Activated naive CD4-positive, alpha-beta T cell (primary cell): ENCODE data around the gene MYCL.

ENCODE experiments used
- DNase-seq, 4 experiments: peaks; one replicate each; lab custom pipeline; 2025; lab: John Stamatoyannopoulos, UW

MYCL gene, protein sequence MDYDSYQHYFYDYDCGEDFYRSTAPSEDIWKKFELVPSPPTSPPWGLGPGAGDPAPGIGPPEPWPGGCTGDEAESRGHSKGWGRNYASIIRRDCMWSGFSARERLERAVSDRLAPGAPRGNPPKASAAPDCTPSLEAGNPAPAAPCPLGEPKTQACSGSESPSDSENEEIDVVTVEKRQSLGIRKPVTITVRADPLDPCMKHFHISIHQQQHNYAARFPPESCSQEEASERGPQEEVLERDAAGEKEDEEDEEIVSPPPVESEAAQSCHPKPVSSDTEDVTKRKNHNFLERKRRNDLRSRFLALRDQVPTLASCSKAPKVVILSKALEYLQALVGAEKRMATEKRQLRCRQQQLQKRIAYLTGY

DNA sequence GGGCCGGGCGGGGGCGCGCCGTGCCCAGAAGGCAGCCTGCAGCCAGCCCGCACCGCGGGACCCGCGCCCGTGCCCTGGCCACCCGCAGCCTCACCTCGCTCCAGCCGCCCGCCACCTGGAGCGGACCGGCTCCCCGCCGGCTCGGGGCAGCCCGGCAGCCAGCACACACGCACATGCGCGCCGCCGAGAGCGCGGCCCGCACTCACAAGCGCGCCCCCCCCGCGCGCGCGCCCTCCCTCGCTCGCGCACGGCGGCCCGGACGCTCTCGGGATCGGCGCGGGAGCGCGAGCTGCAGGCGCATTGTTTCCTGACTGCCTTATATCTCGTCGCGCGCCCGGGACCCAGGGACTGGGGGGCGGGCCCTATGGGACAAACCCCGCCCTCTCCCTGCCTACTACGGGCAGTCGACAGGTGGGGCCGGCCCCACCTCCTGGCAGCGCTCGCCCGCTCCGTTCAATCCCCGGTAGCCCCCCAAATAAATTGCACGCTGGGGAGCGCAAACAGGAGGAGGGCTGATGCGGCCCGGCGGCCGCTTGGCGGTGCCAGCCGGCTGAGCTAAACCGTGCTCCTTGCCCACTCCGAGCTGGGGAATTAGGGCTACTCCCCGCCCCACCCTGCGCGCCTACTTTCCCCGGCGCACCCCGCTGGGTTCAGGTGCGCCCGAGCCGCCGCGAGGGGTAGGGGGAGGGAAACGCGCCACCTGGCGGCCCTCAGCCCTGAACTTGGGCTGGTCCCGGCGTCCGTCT, at the start of gene MYCL:
TSS of gene MYCL (minus strand) at position 204 of the 746 bp plus-strand sequence. CDS start 483 bp downstream, outside the sequence.
- DNase-seq = peak; percentile 17 to 62 (median 40)

DNA sequence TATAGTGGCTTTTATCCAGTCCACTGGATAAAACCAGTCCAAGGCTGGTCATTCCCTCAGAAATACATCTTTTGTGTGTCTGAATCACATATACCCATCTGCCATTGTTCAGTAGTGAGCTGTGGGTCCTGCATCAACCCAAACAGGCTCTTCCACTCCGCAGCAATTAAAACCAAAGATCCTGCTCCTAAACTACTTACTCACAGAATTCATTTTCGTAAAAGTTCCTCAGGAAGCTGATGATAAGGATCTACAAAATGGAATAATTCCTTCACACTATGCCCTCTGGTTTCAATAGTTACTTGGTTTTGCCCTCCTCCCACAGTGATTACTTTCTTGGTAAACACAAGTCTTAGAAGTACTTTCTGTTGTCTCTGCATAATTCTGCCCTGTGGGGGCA, 48.2 kb upstream of the MYCL start:
- no peak for DNase-seq

DNA sequence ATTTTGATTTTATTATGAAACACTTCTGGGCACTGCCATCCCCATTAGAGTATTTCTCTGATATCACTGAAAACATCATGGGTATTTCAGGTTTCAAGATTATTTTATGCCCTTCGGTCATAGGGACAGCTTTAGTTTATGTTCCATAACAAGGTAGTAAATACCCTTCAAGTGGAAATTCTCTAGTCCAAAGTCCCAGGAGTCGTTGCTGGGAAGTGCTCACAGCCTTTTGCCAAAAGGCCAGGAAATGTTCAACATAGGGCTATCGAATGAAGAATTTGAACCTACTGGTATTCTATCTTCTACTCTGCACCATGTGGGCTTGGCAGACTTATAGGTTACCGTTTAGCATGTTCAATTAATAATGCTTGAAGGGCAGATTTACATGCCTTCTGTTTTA, 45.5 kb upstream of the MYCL start:
- no peak for DNase-seq

DNA sequence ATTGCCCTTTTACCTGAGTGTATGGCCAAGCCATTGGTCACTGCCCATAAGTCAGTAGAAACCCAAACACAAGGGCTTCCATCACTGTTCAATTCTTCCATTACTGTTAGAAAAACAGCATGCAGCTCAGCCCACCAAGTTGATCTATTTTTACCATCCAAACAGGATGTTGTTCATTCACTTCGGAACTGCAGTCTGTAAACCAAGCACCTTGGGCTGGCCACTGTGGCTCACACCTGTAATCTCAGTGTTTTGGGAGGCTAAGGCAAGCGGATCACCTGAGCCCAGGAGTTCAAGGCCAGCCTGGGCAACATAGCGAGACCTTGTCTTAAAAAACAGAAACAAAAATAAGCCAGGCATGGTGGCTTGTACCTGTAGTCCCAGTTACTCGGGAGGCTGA, 44.5 kb upstream of the MYCL start:
- no peak for DNase-seq

DNA sequence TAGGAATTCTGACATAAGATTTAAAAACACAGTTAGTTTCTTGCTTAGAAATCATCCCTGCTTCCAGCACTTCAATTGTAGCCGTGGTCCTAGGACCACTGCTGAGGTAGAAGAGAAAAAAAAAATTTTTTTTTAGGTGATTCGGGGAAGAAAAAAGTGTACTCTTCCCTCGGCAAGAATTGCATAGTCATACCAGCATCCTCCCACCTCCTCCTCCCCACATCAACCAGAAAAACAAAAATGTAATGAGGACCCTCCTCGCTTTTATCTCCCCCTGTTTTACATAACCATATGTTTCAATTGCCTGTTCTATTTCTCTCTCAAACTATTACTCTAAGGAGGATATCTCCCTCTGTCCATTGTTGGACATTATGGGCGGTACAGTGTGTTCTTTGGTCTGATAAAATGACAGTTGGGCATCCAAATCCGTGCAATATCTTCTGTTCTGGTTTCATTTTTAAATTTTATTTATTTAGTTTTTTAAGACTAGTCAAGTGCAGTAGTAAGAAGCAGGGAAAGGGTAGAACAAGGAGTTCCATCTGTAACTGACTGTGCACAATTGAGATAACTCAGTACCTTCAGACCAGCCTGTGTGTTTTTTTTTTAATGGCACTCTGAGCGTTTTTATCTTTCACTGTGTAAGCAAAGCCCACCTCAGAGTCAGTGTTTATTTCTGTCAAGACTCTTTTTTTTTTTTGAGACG, 42.8 kb upstream of the MYCL start:
- DNase-seq = no peak

DNA sequence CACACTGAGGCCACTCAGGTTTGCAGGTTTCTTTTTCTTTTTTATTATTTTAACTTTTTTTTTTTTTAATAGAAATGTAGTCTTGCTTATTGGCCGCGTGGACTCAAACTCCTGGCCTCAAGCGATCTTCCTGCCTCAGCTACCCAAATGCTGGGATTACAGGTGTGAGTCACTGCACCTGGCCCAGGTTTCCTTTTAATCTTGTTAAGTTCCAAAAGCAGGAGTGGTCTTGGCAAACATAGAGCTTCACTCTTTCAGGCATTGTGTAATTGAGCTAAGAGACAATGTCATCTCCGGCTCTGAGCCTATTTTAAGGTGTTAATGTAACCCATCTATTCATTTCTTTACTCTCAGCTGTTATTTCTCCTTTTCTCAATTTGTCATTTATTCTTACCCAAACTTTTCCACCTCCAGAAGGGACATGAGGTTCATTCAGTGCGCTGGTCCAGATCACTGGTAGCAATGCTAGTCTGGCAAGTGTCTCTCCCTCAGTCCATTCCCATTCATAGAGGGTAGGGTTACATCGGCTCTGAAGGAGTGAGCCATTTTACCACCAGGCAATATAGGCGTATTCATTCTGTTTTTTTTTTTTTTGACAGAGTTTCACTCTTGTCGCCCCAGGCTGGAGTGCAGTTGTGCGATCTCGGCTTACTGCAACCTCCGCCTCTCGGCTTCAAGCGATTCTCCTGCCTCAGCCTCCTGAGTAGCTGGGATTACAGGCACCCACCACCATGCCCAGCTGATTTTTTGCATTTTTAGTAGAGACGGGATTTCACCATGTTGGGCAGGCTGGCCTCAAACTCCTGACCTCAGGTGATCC, 42.0 kb upstream of the MYCL start:
- no peak for DNase-seq

DNA sequence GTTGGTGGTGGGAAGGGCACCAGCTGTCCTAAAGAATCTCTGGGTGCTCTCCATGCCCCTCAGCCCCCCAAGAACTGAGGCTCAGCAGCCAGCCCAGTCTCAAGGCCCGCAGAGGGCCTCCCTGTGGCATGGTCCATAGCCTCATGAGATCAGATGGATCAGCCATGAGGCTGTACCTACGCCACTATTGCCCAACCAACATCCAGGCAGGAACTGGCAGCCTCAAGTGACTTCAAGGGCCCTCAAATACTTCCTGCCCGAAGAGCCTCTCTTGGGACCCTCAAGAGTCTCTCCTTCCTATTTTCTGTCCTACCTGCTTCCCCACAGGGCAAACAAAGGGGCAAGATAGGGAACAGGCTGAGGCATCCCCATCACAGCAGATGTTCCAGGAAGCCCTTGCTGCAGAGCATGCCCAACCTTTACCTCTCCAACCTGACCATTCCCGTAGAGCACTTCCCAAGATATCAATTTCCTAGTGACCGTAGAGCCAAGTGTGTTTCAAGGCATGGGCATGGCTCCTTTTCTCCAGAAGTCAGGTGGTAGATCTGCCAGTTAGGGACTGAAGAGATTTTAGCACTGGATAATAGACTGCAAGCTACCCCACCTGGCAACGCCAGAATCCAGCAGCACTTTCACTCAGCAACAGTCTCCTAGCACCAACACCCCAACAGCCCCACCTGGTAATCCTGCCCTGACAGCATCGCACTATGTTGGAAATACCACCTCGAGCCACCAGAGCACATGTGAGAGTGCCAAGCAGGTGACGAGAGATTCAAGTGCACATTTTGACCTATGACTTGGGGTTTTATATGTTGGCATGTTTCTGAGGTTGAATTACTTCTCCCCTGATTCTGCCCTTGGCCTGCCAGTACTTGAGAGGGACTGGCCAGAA, 39.5 kb upstream of the MYCL start:
- no peak for DNase-seq

DNA sequence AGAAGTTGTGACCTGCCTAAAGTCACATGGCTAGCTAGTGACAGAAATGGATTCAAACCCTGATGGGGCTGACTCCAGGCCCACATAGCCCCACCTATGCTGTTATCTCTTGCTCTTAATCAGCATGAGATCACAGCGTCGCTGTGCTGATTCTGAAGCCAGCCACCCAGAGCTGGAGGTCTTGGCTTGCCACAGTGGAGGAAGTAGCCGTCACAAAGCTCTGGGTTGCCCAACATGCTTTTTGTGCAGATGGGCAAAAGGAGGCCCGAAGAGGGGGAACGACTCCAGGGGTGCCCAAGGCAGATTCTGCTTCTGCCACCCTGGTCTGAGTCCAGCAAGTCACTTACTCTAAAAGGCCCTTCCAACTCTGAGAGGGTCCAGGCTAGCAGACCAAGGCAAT, 38.5 kb upstream of the MYCL start:
- DNase-seq = no peak

DNA sequence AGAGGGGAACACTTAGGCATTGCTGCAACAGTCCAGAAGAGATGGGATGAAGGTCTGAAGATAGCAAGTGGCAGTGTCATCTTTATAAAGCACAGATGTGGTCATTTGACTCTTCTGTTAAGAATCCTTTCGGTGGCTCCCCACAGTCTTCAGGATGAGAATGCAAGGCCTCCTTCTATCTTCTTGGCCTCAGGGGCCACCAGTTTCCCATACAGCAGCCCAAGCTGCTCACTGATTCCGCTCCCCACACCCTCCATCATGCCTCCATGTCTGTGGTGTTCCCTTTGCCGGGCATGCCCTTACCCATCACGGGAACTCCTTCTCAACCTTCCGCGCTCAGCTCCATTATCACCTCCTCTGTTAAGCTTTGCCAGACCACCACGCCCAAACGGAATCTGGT, 37.1 kb upstream of the MYCL start:
- DNase-seq = no peak

DNA sequence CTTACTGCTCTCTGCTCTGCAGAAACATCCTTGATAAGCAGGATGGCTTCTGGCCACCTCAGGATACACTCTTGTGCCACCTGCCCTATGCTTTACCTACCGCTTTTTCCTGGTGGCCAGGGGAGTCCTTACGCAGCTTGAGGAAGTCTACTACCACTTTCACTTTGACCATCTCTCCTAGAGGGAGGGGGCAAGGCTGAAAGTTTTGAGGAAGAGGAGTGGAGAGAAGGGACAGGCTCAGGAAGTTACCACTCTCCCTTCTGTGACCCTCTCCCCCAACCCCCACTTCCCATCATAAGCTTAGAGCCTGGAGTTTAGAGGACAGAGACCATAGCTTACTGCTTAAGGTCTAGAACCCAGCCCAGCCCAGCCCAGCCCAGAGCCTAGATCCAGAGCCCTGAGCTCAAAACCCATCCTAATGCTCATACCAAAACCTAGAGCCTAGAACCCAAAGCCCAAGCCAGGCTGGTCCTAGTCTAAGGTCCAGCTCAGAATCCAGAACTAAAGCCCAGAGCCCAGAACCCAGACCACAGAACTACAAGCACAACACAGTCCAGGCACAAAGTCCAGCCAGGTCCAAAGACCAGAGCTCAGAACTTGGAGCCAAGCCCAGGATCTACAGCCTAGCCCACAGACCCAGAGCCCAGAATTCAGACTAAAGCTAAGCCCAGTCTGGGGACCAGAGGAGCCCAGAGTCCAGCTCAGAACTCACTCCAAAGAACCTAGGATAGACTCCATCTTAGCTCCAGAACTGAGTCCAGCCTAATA, 35.2 kb upstream of the MYCL start:
- no peak for DNase-seq

DNA sequence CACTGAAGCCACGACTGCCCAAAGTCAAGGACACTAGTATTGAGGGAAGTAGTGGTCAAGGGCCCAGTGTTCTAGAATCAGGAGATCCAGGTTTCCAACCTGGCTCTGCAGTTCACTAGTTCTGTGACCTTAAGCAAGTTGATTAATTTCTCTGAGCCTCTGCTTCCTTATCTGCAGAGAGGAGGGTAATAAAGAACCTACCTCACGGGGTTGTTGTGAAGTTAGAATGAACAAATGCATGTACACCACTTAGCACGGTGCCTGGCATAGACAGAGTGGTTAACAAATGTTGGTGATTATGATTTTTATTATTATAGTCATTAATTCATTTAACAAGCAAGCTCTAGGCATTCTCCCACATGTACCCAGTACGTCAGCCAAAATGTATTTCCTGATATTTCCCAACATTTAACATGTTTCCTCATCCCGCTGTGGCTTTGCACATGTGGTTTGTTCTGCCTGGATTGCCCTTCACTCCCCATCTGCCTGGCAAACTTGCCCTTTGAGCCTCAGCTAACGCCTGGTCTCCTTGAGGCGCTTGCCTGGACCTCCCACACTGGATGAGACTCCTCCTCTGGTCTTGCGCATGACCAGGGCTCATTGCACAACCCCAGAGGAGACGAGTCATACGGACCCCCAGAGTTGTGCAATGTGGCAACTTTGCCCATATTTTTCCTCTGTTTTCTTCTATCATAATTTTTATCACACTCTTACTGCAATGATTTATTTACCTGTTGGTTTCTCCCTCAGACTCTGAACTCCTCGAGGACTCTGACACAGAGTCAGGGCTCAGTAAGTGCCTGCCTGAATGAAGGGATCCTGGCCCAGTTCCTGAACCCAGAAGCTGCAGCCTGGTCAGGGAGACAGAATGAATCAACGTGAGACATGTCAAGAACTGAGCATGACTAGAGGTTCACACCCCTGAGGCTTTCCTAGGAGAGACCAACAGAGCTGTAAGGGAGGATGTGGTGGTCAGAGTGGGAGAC, 32.5 kb upstream of the MYCL start:
- DNase-seq = no peak

DNA sequence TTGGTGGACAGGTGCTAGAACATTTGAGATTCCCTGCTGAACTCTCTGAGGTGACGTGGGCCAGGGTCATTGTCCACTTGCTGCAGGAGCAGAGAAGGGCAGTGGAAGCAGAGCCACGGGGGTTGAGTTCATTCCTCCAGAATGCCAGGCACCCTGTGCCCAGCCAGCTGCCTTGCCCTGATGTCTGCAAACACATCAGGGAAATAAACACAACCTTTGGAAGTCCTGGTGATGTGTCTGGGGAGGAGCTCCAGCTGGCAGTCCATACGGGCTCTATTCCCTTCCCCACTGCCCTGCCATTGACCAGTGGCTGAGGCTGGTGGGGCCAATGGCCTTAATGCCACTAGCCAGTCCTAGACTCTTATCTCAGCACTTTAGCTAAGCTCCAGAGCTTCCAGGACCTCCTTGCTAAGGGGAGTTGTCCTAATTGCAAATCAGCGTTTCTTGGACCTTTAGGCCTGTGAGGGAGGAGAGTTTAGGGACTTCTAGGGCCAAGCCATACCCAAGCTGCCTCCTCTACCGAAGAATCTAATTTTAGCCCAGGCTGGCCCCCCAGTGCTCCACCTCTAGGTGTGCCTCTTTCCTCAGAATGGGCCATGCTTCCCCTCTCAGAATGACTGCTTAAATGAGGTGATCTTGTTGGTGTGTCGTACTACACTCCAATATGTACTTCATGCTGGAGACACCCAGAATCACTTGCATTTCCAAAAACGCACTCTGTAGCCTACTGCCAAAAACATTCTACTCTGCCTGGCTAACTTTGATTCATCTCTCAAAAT, 27.3 kb upstream of the MYCL start:
- DNase-seq = no peak

DNA sequence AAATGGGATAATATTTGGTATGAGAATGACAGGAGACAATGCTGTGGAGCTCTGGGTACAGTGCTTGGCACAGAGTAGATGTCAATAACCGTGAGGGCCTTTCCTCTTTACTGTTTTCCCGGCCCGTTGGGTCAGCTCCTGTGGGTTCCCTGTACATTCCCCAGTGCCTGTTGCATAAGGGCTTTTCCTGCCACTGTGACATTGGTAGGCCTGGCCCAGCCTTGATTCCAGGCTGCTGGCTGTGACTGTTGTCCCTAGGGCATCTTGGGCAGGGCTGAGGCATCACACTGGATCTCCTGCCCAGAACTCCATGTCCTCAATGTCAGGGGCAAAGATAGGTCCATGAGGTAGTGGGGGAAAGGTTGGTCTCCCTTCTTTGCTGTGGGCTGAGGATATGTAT, 25.8 kb upstream of the MYCL start:
- no peak for DNase-seq

DNA sequence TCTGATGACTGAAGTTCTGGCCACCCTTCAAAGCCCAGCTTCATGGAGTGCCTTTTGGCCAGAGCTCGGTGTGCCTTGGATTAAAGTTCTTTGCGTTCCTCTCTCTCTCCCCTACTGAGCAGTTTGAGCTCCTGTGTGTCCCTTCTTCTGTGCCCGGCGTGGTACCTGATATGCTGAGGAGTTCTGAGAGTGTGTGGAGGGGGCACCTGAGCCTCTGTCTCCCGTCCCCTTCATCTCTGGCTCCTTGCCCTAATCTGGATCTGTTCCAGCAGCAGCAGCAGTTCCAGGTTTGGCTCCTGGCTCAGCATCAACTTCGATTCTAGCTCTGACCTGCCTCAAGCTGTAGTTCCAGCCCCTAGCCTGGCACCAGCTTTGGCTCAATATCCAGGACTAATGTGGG, 25.1 kb upstream of the MYCL start:
- no peak for DNase-seq

DNA sequence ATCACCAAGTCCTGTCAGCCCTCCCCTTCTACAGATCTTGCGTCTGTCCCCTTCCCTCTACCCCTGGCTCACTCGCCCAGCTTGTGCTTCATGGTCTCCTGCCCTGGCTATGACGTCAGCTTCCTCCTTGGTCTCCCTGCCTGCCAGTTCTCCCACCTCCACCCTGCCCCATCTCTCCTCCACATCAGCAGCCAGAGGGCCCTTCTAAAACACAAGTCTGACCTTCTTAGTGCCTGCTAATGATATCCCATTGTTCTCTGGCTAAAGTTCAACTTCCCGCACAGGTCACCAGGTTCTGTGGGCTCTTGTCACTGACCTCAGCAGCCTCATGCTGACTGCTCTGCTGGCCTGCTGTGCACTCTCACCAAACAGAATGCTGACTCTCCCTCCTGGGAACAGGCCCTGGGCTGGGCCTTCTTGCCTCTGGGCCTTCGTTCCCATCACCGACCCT, 24.7 kb upstream of the MYCL start:
- DNase-seq = no peak

DNA sequence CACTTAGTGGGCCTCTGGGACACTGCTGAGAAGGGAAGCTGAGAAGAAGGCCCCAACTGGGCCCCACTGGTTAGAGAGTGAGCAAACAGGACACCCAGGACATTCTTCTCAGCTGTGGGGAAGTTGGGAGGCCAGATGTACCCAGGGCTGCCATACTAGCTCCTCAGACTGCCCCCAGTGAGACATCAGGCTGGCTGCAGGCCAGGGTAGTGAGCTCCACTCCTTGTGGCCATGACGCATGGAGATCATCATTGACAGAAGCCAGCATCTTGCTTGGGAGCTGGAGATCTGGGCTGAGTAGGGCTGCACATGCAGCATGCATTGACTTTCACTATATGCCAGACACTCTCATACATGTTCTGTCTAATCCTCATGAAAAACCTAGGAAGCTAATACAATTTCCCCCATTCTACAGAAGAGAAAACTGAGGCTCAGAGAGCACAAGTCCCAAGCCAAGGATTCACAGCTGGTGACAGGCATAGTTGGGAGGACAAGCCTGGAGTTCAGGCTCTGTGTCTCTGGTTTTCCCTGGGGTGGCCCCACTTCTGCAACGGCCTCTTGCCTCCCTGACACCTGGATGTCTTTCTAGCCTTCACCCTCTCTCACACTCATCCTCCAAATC, 24.1 kb upstream of the MYCL start:
- DNase-seq = no peak

DNA sequence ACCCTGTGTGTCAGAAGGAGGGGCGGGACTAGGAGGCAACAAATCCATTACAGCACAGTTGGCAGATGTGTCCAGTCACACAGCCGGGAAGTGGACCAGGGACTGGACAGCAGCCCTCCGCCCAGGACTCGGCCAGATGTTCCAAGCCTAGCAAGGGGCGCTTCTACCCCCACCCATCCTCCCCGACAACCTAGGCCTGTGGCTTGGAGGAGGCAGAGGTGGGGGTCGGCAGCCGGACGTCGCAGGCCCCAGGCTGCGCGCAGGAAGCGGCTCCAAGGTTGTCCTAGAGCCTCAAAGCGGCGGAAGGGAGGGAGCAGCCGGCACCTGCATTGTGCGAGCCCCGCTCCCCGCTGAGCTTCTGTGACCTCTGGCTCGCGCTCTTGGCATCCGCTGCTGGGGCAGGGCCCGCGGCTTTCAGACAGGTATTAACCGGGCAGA, 20.6 kb upstream of the MYCL start:
- no peak for DNase-seq

DNA sequence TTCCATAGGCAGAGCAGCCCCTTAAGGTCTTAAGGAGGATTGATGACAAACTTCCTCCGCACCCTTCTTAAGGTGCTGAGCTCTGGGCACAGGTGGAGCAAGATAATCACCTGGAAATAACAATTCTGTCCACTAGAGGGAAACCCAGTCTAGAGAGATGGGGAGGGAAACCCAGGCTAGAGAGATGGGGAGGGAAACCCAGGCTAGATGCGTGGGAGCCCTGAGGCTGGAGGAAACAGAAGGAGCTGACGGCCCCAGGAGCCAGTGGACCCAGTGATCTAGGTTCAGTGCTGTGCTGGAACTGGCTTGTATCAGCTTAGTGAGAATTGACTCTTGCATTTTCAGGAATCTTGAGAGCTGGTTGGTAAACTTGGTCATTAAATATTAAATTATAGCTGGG, 17.8 kb upstream of the MYCL start:
- no peak for DNase-seq
